NCI-H1105 (cell line): ENCODE data around the gene CDK5.
A peak's percentile ranks its signal among the peaks of the same experiment; 100 is the strongest.

Experiments
- DNase-seq: peaks from one replicate; lab custom pipeline; 2025; lab: John Stamatoyannopoulos, UW

CDK5 gene

DNA sequence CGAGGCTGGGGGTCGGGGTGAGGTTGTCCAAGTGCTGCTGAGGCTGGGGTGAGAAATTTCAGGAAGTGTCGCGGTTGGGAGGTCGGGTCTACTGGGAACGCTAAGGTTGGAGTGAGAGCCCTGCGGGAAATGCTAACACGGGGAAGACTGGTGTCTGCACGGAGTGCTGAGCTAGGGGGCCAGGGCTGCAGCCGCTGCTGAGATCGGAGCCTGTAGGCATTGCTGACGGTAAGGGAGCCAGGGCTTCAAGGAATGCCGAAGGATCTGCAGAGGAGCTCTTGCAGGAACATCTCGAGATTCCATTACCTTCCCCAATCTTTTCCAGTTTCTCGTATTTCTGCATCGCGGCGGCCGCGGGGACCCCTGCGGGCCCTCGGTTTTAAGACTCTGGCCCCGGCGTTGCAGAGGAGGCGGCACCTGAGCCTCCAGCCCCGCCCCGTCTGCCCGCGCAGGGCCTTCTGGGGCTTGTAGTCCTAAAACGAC is at the start of gene CDK5:
Gene CDK5, minus strand, starts transcription at position 392 of the 483 bp plus-strand sequence. Its CDS starts 49 bp downstream, at position 343.
- DNase-seq, result no peak

DNA sequence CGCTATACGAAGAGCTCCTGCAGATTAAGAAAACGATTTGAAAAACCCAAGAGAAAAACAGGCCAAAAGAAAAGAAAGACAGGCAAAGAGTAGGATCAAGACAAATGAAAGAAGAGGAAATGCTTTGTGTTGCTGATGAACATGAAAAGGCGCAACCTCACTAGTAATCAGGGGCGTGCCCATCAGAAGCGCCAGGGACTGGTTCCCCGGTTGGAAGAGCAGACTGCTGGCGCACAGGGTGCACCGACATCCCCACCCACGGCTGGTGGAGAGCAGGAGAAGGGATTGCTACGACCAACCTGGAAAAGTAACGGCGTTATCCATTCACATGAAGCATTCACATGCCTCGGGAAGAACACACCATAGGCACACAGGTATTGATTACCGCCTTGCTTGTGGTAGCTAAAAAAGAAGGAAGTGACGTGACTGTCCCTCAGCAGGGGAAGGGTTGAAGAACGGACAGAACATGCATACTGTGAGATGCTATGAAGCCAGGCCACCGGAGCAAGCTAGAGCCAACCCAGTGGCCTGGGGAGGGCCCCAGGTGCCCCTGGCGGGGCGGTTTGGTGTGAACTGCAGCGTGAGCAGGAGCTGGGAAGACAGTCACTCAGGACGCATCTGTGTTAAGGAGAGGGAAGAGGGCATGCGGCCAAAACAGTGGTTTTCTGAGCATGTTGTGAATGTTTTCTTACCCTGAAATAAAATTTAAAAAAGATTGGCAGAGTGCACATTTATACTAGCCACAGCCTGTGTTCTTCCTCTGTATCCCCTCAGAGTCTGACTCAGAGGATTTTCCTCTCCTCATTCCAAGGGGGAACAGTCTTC is 46.9 kb upstream of the CDK5 start:
- DNase-seq, result no peak

DNA sequence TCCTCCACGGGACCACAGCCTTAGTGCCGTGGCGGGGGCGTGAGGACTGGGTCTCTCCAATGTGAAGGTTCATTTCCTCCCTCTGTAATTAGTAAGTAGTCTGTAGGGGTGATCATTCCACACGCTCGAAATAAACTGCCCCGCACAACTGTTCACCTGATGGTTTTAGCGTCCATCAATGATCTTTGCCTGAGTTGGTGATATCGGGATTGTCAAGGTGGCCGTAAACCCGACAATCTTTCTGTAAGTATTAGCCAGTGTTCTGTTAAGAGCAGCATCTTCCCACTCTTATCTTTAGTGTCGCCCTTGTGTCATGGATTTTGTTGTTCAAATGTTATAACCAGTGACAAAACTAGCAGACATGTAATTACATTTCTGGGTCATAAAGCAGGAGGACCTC is 46.3 kb upstream of the CDK5 start:
- DNase-seq, result no peak

DNA sequence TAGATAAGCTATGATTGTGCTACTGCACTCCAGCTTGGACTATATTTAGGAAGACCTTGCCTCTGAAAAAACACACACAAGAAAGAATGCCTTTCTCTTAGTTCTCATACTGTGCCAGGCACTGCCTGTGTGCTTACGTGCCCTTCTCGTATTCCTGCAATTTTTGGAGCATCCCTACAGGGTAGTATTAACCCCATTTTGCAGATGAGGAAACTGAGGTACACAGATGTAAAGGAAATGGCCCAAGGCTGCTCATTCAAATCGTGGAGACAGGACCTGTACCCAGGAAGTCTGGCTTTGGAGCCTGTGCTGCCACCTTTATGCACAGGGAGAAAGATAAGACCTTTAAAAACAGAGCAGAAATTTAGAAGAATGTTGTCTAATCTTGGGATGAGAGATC is 45.3 kb upstream of the CDK5 start:
- DNase-seq, result no peak

DNA sequence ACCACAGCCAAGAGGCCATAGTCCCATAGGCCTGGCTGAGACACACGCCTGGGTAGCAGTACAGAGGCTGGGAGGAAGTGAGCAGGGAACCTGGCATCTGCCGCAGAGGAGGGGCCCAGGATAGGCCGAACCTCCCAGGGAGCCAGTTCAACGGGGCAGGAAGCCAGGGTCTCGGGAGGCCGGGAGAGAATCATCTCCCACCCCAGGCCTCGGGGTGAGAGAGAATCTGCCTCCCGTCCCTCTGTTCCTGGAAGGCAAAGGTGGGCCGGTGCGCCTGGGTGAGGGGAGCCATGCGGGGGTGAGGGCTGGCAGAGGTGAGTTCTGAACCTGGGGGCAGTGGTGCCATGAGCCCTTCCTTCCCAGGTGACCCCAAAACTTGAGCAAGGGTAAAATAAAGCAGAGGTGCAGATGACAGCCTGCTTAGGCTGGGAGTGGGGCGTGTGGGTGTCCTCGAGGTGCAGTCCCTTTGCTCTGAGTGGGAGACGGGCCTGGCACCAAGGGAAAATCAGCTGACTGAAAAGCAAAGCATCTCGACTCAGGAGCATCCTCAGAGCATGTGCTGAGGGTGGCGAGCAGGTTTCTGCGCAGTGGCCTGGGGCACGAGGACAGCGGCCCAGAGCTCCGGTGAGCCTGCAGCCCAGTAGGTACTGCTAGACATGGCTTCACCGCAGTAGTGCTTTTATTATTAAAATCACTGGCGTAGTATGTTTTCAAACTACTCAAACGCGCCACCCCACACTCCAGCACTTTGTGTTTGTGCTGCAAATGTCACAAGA is 44.1 kb upstream of the CDK5 start:
- DNase-seq, result no peak

DNA sequence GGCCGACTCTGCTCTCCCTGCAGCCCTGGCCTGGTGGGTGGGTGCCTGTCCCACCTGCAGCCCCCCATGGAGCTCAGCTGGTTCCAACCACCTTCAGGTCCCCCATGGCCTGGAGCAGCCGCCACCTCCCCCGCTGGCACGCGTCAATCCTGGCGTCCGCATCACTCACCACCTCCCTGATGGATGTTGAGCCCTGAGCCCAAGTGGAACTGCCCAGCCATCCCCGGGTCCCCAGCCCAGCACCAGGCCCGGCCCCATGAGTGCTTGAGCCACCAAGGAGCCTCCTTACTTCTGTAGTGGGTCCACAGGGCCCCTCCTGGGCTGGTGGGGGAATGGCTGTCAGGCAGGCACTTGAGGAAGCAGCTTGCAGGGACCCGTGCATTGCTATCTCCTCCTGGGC is 43.2 kb upstream of the CDK5 start:
- no peak for DNase-seq

DNA sequence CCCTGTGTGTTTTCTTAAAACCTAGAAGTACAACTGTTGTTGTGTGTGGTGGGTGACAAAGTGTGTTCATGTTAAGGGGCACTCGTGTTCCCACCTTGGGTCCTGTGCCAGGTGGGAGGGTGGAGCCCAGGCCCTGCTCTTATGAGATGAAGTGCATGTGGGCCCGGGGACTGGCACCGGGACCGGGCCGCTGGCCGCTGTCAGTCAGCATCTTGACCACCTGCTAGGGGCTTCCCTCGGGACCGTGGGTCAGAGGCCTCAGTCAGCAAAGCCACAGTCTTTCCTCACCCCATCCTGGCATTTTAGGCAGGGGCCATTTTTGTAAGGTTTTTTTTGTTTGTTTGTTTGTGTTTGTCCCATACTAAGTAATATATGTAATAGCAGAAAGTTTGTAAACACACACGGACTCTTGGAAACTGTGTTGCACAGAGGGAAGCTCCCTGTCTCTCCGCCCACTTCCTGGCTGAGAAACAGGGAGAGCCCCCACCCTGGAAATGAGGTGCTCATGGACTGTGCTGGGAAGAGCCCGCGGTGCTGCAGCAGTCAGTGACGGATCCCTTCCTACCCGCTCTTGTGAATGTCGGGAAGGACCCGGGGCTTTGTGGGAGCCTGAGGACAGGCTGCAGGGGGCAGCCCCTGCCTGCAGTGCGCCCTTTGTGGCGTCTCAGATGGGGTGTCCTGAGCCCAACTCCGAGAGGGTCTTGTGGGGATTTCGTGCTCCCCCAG is 42.0 kb upstream of the CDK5 start:
- DNase-seq, result no peak

DNA sequence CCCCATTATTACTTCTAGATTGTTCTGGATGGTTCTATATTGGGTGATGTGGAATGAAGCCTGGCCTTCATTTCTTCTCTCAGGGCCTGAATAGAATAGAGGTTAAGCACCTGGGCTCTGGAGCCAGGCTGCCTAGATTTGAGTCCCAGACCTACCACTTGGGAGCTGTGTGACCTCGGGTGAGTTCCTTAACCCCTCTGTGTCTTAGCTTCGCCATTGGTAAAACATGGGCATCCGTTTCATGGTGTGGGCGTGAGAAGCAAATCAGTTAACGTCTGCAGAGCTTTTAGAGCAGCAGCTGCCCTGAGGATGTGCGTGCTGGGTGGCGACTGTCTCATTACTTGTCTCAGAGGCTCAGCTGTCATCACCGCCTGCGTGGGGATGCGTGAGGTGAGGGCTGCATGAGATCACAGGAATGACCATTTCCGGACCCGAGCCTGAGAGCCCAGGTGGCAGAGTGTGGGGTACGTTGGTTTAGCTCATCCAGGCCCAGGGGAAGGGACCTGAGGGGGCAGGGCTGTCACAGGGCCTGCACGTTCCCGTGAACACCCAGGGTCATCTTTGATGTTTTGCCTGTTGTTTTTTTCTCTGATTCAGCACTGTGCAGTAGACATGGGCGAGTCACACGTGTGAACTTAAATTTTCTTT is 38.3 kb upstream of the CDK5 start:
- DNase-seq, result no peak

DNA sequence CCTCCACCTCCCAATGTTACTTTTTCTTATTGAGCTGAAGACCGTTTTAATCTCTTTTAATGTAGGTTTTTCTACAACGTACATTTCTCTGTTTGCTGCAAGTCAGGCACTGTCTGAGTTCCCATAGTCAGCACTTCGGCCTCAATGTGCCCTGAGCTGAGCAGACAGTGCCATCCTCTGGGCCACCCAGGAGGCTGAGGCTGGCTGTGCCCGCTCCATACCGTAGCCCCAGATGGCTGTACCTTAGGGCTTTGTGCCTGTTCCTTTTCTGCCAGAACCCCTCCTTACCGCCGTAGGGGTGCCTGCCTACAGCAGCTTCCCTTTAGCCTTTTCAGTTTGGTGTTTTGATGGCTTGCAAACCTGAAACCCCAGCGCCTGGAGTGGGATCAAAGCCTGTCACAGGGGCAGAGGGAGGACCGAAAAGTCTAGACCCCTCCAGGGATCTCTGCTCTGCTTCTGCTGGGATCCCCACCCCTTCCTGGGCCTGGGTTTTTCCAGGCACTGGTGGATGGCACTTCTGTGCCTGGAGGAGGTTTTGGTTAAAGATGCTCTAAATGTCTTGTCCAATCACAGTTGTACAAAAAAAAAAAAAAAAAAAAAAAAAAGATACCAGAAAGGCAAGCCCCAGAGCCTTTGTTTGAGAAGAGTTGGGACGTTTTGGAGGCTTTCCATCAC is 37.6 kb upstream of the CDK5 start:
- DNase-seq, result no peak

DNA sequence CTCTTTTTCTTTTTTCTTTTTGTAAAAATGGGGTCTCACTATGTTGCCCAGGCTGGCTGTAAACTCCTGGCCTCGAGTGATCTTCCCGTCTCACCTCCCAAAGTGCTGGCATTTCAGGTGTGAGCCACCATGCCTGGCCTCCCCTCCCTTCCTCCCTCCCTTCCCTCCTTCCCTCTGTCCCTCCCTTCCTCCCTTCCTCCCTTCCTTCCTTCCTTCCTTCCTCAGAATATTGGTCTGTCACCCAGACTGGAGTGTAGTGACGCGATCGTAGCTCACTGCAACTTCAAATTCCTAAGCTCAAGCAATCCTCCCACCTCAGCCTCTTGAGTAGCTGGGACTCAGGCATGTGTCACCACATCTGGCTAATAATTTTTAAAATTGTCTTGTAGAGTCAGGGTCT is 37.0 kb upstream of the CDK5 start:
- no peak for DNase-seq

DNA sequence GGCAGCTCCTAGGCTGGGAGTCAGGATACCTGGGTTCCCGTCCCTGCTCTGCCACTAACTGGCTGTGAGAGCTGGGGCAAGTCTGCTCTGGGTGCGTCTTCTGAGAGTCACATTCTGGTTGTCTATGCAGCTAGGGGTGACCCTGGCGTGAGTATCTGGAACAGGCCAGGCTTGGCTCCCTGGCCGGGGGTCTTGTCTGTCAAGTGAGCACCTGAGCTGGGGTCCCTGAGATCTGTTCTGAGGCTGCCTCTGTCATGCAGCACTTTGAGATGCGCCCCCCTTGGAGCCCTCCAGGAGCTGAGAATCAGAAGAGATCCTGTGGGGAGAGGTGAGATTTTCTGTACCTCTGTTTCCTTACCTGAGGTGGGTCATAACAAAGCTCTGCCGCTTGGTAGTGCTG is 36.1 kb upstream of the CDK5 start:
- no peak for DNase-seq

DNA sequence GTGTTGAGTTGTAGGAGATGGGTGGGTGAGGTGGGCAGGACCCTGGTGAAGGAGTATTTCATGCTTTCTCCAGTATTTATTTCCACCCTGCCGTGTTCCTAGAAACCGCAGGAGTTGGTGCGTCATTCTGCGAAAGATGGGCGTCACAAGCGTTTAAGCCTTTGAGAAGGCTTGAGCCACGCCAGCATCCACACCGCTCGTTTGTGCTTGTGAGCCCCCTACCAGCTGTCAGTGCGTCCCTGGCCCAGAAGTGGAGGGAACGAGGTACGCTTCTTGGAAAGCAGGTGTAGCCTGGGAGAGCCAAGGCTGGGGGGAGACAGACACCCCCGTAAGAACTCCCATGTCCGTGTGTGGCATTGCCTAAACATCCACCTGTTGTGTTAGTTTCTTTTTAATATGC is 34.3 kb upstream of the CDK5 start:
- DNase-seq, result no peak

DNA sequence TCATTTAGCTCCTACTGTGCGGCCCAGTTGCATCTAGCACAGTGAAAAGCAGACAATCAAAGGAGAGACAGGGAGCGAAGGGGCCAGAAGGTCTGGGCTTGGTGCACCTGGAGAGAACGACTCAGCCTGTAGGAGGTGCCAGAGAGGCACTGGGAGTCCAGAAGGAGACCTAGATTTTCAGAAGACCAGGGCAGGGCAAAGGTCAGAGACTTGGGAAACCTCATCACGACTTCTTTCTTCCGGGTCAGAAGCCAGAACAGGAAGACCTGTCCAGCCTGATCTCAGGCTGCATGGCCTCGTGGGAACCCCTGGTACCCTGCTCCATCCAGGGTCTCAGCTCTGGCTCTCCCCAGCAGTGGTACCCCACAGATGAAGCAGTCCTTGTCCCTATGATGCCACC is 33.7 kb upstream of the CDK5 start:
- DNase-seq, result no peak

DNA sequence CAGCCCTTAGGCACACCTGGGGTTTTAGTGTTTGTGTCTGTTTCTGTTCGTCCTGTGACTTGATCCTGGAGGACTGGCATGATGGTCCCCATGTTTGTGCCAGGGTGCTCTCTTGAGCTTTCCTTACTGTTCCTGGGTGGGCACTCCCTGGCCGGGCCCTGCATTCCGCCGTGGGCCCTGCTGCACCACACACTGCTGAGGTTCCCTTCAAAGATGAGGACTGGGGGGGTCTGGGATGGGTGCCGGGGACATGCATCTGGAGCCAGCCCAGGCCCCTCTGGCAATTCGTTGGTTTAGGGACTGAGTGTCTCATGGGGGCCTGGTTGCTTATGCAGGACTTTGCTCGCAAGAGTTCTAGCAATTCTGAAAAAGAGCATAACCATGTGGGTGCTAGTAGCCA is 33.3 kb upstream of the CDK5 start:
- DNase-seq, result no peak

DNA sequence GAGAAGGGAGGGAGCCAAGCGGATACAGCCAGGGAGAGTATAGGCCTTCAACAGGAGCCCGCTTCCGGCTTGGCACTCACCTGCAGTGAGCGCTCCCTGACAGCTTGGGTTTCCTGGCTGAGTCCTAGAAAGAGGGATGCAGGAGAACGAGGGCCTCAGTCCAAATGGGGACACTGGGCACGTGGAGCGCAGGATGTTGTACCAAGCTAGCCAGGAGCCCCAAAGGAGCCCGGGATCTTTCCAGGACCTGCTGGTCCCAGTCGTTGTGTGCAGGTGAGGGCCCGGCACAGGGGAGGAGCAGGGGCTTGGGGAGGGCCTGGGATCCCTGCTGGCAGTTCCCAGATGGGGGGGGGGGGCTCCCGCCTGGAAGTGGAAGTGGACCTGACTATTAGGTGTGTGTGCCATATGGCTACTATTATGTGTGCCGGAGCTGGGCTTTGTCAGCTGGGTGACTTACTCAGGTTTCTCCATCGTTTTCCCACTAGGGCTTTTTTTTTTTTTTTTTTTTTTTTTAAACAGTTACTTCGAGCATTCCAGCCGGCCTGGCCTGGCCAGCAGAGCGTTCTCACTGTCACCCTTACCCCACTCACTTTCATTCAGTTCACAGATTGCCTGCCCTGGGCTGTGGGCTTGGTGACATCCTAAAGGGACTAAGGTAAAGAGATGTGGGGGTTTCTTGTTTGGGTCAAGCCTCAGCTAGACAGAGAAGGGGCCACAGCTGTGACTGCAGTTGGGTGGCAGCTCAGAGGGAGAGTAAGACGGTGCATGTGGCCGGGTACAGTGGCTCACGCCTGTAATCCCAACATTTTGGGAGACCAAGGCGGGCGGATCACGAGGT is 32.4 kb upstream of the CDK5 start:
- no peak for DNase-seq

DNA sequence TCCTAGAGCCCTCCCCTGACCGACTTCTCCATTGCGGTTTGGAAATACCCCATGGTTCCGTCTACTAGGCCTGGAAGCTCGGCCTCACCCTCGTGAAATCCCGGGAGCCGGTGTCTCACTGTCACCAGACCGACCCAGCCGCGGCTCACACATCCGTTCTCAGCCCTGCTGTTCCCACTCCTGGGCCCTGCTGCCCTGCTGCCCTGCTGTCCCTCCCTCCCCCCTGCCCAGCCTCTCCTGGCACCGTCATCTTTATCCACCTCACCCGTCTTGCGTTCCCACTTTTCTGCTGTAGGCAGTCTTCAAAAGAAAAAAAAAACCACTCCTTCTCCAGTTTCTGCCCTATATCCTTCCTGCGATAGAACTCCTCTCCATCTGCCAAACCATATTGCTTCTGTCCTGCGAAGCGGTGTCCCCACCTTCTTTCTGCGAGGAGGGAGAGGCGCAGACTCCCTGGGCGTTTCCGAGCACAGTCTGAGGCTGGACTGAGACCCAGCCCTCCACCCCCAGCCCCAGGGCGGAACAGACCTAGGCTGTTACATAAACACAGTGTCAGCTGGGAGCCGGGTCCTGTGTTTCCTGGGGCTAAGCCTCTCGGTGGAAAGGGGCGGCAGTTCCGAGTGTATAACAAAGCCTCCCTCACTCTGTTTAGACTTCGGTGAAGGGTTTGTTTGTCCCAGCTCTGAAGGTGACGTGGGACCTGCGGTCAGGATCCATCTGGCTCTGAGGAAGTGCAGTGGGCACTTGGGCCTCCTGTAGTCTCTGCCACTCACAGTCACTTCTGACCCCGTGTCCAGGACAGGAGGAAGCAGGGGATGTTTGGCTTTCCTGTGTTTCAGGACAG is 31.4 kb upstream of the CDK5 start:
- no peak for DNase-seq

DNA sequence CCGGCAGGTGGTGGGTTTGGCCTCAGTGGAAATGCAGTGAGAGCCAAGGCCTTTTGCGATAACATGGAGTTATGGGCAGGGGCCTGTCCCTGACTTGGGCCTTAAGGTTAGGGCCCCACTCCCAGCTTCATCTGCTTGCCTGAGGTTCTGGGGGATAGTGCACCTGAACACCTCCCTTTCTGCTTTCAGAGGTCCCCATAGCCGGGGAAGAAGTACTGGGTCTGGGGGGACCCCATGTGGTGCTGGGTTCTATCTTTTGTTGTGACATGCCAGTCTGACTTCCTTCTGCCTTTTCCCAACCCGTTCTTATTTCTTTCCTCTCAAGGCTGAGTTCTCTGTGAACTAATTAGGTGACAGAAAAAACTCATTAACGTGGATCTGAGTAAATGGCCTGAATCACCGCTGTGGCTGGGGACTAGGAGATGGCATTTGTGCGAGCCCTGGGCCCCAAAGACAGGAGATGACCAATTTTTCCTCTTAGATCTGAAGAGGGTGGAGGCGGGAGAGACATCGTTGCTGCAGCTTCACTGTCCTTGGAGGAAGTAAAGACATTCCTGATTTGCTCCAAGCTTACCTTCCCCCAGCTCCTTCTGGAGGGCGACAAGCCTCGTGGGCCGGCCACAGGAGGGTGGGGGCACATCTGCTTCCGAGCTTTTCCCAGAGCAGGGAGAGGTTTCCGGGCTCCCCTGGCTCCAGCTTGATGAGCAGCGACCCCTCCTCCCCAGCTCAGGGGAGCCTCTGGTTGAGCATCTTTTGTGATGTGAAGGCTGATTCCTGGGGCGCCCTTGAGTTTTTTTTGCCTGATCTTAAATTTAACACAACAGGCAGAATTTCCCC is 30.5 kb upstream of the CDK5 start:
- no peak for DNase-seq

DNA sequence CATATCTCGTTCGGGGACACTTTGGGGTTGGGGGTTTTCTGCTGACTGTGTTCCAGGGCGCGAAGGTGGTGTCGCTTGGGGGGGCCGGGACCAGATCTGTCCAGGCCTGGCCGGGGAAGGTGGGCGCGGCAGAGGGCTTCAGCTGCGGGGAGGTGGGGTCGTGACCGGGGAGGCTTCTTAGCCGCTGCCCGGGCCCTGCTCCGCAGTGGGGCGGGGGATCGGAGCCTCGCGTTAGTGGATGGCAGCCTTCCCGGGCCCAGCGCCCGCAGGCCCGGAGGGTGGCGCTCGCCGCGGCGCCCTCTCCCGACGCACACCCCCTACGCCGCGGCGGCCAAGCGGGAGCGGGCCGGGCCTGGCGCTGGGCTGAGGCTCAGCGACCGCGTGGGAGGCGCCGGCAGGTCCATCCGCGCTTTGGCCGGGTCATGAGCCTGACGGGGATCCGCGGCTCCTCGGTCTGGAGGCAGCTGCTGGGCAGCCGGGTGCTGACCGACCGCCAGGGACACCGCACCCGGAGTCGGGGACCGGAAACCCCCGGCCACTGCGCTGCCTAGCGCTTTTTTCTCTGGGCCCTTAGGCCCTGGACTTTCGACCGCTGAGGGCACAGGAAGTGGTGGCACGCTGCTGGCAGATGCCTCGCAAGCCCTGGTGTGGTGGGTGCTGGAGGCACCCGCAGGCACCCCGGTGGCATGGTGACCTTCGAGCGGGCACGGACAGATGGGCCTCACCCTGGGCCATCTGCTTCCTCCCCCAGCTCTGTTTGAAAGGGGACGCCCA is 29.7 kb upstream of the CDK5 start:
- DNase-seq, result peak; percentile 35
